Right lobe of liver (tissue), 6 donors: ENCODE results near the gene NECTIN4. TPM values are rescaled to one million over a fixed set of nuclear protein-coding genes. Genes with fewer than 3 reads are reported as not detected.

Source experiments
- ATAC-seq, 4 donors: fragments of 200-7000 bp; cut with Tn5 transposase; one replicate each; pipeline ENCODE4 v1.9.1; 2020; ENCODE audit warnings: mild to moderate bottlenecking in 4 of 4, moderate library complexity in 4 of 4
- DNase-seq, 3 donors: peaks; one replicate each; pipeline ENCODE4 v3.0.0-alpha.2; 2020
- H3K27ac ChIP-seq, 3 donors: fragments of 200-600 bp; one replicate each; pipeline ENCODE4 v1.8.0; 2022
- H3K27me3 ChIP-seq, 2 donors: fragments of 200-600 bp; one replicate each; pipeline ENCODE4 v1.8.0; 2022
- H3K36me3 ChIP-seq, 4 donors: fragments of 200-600 bp; sonication (generic) in 1 of 4; one replicate each; pipeline versions ENCODE4 v1.5.1 to v1.8.0; 2017 to 2022; ENCODE audit warnings: control low read depth in 1 of 4
- H3K4me1 ChIP-seq, 4 donors: fragments of 200-600 bp; sonication (generic) in 1 of 4; one replicate each; pipeline versions ENCODE4 v1.5.1 to v1.8.0; 2017 to 2022; ENCODE audit warnings: control low read depth in 1 of 4
- H3K4me3 ChIP-seq, 3 donors: fragments of 200-600 bp; one replicate each; pipeline ENCODE4 v1.8.0; 2022
- H3K9me3 ChIP-seq, 4 donors: fragments of 200-600 bp; sonication (generic) in 1 of 4; one replicate each; pipeline versions ENCODE4 v1.5.1 to v1.8.0; 2017 to 2022; ENCODE audit warnings: control low read depth in 1 of 4
- POLR2A ChIP-seq: fragments of 450-650 bp; IDR thresholded peaks from one replicate; pipeline ENCODE4 v1.6.1; 2017; ENCODE audit warnings: antibody characterized with exemption, mild to moderate bottlenecking
- WGBS: methylation state at CpG from one replicate; pipeline ENCODE4 v1.1.6; 2018; ENCODE audit warnings: low coverage, low lambda C conversion rate; ENCODE audit not compliant: insufficient coverage; ENCODE audit errors: missing lambda C conversion rate; 5-methylcytosine and 5-hydroxymethylcytosine counted together
- intact Hi-C, 2 donors: fragments of 100-400 bp; cut with DNase I; formaldehyde crosslinking; loops; one replicate each; pipeline versions ENCODE4 v1.11.2 to v1.14.1; 2022
- total RNA-seq, 6 experiments: library from RNA; depleted of rRNA in 2 of 6; stranded (reverse); fragments of >200 nt in 2 of 6; fragmentation: NEBNext Ultra II Directional in 3 of 6; extraction: Animal tissue kit (Norgen Biotek cat#: 25700) in 3 of 6; gene quantifications; one replicate each; pipeline versions ENCODE4 v1.1.0 to v1.2.4, GENCODE V29; 2016 to 2023
- TF ChIP-seq, protein P1 (sequence below), 4 donors: fragments of 200-600 bp in 3 of 4; fragments of 450-650 bp in 1 of 4; IDR thresholded peaks; one replicate each; pipeline versions ENCODE4 v1.5.1 to v1.8.0; 2016 to 2022; ENCODE audit warnings: antibody characterized with exemption in 4 of 4, mild to moderate bottlenecking in 2 of 4
- donor health status: DM: no; HTN: yes; CAD: no.
- donor health status: DM: no; HTN: no; CAD: no.
- donor health status: DM: no; HTN: no; CAD: no.
- donor health status: DM: no; HTN: yes; CAD: no.
- donor health status: DM: no; HTN: yes; CAD: no.

The NECTIN4 gene
- total RNA-seq, 6 experiments from 2014 or later, result not detected

DNA sequence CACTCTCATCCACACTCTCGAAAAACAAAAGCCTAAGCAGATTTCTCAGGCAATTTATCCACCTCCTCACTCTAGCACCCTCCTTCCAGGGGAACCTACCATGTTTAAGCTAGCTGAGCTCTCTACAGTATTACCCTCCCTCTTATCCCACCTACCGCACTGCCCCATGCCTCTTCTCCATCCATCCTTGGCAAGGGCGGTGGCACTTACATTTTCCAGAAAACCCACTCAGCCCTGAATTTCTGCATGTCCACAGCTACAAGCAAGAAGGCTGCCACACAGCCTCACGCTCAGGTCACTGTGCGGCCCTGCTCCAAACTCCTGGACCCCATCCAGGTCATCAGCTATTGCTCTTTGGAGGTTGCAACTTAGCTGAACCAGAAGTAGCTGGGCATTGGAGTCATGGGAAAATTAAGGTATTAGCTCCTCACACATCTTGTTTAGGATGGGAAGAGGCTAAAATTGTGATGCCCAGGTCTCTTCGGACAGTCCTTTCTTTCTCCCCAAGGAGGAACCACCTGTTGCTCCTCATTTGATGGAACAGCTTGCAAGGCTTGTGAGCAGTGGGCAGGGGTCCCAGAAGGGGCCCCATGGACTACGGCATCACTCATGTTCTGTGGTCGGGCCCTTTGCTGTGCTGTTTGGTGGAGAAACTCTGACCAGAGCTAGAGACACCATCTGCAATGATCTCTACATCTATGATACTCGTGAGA lies 9.9 kb upstream of the NECTIN4 start:
- H3K27me3 ChIP-seq, result no peaks in the 10 kb centered on the region
- TF ChIP-seq, protein P1, sequence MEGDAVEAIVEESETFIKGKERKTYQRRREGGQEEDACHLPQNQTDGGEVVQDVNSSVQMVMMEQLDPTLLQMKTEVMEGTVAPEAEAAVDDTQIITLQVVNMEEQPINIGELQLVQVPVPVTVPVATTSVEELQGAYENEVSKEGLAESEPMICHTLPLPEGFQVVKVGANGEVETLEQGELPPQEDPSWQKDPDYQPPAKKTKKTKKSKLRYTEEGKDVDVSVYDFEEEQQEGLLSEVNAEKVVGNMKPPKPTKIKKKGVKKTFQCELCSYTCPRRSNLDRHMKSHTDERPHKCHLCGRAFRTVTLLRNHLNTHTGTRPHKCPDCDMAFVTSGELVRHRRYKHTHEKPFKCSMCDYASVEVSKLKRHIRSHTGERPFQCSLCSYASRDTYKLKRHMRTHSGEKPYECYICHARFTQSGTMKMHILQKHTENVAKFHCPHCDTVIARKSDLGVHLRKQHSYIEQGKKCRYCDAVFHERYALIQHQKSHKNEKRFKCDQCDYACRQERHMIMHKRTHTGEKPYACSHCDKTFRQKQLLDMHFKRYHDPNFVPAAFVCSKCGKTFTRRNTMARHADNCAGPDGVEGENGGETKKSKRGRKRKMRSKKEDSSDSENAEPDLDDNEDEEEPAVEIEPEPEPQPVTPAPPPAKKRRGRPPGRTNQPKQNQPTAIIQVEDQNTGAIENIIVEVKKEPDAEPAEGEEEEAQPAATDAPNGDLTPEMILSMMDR (IDR thresholded peaks at IDR 0.05), result no peak
- no peak for TF ChIP-seq POLR2A
- peaks cover 0 to 11% (median 2%) of the 10 kb centered on the region in 4 donors for H3K4me1 ChIP-seq
- DNase-seq (no peak), ATAC-seq (peak in 1 of 4 donors; percentile 4)
- H3K4me3 ChIP-seq, result peak overlapping the region; percentile 66 to 84 (median 71)
- peaks cover 0 to 26% (median 12%) of the 10 kb centered on the region in 4 donors for H3K36me3 ChIP-seq
- no peak overlapping the region for H3K27ac ChIP-seq
- H3K9me3 ChIP-seq, result no peaks in the 10 kb centered on the region
- intact Hi-C loops, result loop anchor here in 1 of 2 donors (5.0 kb wide), 1 partner anchor 107 kb away; no protein-coding TSS in a partner anchor
- WGBS, result 70% methylated on average over 7 of the region's 9 CpGs

DNA sequence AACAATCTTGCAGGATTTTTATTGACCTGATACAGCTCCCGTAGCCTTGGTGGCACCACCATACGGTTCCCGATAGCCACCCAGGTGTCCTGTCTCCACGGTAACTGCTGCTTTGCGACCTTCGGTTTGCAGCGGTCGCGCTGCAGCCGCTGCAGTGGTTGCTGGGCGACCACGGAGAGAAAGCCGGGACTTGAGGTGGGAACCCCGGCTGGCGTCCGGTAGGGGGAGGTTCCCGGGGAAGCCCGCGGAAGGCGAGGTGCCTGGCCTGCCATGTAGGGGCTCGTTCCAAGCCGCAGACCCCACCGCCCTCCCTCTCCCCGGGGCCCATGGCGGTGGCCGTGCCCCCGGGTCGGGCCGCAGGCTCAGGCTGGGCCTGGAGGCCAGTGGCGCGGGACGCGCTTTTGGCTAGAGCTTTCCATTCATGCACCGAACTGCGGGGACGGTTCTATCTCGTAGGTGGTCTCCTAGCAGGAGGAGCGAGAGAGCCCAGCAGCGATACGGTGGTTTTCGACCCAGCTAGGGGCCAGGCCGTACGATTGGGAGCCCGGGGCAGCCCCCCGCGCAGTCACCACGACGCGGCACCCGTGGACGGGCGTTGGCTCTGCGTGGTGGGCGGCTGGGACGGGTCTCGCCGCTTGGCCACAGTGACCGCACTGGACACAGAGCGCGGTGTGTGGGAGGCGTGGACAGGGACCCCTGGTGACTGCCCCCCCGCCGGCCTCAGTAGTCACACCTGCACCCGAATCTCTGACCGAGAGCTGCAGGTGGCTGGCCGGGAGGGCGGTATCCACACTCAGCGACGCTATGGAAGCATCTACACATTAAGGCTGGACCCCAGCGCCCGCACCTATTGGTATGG lies 9.1 kb upstream of the NECTIN4 start, which contains the start of gene KLHDC9:
Gene KLHDC9, plus strand, starts transcription at position 152 of the 859 bp plus-strand sequence. Its CDS starts 175 bp downstream, at position 327.
- Histone ChIP-seq H3K27ac (peak within 1 kb of the TSS in 1 of 3 donors; percentile 40), H3K4me3 (peak within 1 kb of the TSS; percentile 66 to 84 (median 71)), H3K9me3 (no peaks in the 10 kb centered on the region), H3K4me1 (peaks cover 0 to 11% (median 2%) of the 10 kb centered on the region in 4 donors), H3K27me3 (no peaks in the 10 kb centered on the region), H3K36me3 (peaks cover 0 to 26% (median 12%) of the 10 kb centered on the region in 4 donors)
- TF ChIP-seq, protein P1 (IDR thresholded peaks at IDR 0.05), result peak in 1 of 4 donors; percentile 18
- TF ChIP-seq POLR2A, result no peak
- intact Hi-C loops, result loop anchor here in 1 of 2 donors (5.0 kb wide), 1 partner anchor 106 kb away; no protein-coding TSS in a partner anchor
- 0% methylated on average over 3 of the region's 71 CpGs for WGBS
- DNase-seq (peak; percentile 87 to 91 (median 91)), ATAC-seq (peak; percentile 89 to 92 (median 89))

DNA sequence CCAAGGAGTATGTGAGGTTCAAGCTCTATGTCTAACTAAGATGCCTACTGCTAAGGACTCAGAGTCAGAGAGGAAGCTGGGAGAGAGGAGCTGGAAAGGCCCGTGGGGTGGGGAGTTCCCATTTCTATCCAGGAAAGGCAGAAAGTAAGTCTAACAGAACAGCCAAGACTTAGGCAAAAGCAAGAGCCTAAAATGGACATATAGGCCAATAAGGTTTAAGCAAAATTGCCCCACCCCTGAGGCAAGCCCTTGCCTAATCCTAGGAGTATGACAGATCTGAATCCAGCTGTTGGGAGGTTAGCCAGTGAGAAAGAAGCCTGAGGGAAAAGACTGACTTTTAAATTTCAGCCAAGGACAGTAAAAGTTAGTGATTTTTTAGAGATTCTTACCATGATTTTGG lies 7.2 kb upstream of the NECTIN4 start:
- no peak for DNase-seq
- Histone ChIP-seq H3K4me1 (peaks cover 0 to 11% (median 2%) of the 10 kb centered on the region in 4 donors), H3K36me3 (peaks cover 0 to 17% (median 6%) of the 10 kb centered on the region in 4 donors), H3K4me3 (no peak overlapping the region), H3K27me3 (no peaks in the 10 kb centered on the region), H3K9me3 (no peaks in the 10 kb centered on the region), H3K27ac (no peak overlapping the region)
- WGBS, result 19% methylated on average over 1 of the region's 1 CpG
- no peak for TF ChIP-seq POLR2A
- TF ChIP-seq, protein P1 (IDR thresholded peaks at IDR 0.05), result no peak
- ATAC-seq, result no peak
- intact Hi-C loops, result loop anchor here in 1 of 2 donors (5.0 kb wide), 1 partner anchor 104 kb away; no protein-coding TSS in a partner anchor

DNA sequence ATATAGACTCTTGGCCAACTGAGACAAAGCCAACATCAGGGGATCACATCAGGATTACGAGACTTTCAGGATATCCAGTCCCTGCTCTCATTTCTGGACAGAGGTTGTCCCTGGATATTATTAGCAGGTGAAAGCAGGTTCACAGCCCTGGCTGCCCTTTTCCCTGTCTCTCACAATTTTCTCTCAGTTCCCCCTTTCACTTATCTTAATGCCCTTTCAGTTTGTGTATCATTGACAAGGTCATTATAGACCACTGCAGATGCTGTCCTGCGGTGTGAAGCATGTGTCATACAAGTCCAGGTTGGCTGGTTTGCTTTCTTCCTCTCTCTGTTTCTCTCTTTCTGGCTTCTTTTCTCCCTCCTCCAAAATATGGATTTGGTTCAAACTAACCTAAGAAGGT lies 6.7 kb upstream of the NECTIN4 start:
- H3K4me1 ChIP-seq, result peaks cover 0 to 11% (median 2%) of the 10 kb centered on the region in 4 donors
- no peaks in the 10 kb centered on the region for H3K27me3 ChIP-seq
- DNase-seq (no peak), ATAC-seq (no peak)
- H3K27ac ChIP-seq, result no peak overlapping the region
- intact Hi-C loops, result loop anchor here in 1 of 2 donors (5.0 kb wide), 1 partner anchor 104 kb away; no protein-coding TSS in a partner anchor
- no peak overlapping the region for H3K4me3 ChIP-seq
- TF ChIP-seq, protein P1 (IDR thresholded peaks at IDR 0.05), result no peak
- no peak for TF ChIP-seq POLR2A
- H3K36me3 ChIP-seq, result peaks cover 0 to 12% (median 5%) of the 10 kb centered on the region in 4 donors
- H3K9me3 ChIP-seq, result no peaks in the 10 kb centered on the region
- WGBS, result 85% methylated on average over 1 of the region's 2 CpGs
